Natural killer cell treated with Interleukin-12 subunit alpha and Interleukin-12 subunit beta and Interleukin-15 and Interleukin-18, amount 100 ng/mL, for 72 hours (primary cell): ENCODE results near the gene GMNC. TPM values are rescaled to one million over a fixed set of nuclear protein-coding genes. Genes with fewer than 3 reads are reported as not detected.

Experiments
- ATAC-seq, 2 donors: fragments of 150-1000 bp; cut with Tn5 transposase in 1 of 2; sonication (Bioruptor Pico), chemical (Tn5 transposase) in 1 of 2; 2 replicates each; pipeline ENCODE4 v1.10.0; 2021
- DNase-seq: peaks from one replicate; pipeline ENCODE4 v3.0.0; 2022; ENCODE audit warnings: low spot score
- H3K27ac Mint-ChIP-seq, 2 donors: 1 replicate in 1 of 2; 2 replicates in 1 of 2; pipeline ENCODE4 v1.8.0; 2022; ENCODE audit warnings: mixed read lengths in 2 of 2, mild to moderate bottlenecking in 1 of 2, moderate library complexity in 1 of 2
- H3K27me3 Mint-ChIP-seq, 2 donors: 1 replicate in 1 of 2; 2 replicates in 1 of 2; pipeline ENCODE4 v1.8.0; 2022; ENCODE audit warnings: mixed read lengths in 2 of 2
- H3K36me3 Mint-ChIP-seq: one replicate; pipeline ENCODE4 v1.8.0; 2022; ENCODE audit warnings: mixed read lengths
- H3K4me1 Mint-ChIP-seq, 2 donors: 1 replicate in 1 of 2; 2 replicates in 1 of 2; pipeline ENCODE4 v1.8.0; 2022; ENCODE audit warnings: low read depth in 2 of 2, mixed read lengths in 2 of 2, mild to moderate bottlenecking in 1 of 2
- H3K4me3 Mint-ChIP-seq: one replicate; pipeline ENCODE4 v1.8.0; 2022; ENCODE audit warnings: mixed read lengths
- H3K9me3 Mint-ChIP-seq: 2 replicates; pipeline ENCODE4 v1.8.0; 2022; ENCODE audit warnings: mixed read lengths
- total RNA-seq, 2 donors: library from RNA; stranded (reverse); gene quantifications; one replicate each; pipeline ENCODE4 v1.2.3, GENCODE V29; 2022

The GMNC gene
- total RNA-seq, 2 donors from 2014 or later = not detected

- Mint-ChIP-seq H3K36me3 (no peaks in the 10 kb centered on the region), H3K4me1 (no peaks in the 10 kb centered on the region), H3K4me3 (no peak overlapping the region), H3K9me3 (peaks cover 9% of the 10 kb centered on the region), H3K27ac (no peak overlapping the region), H3K27me3 (no peaks in the 10 kb centered on the region)
- DNase-seq (no peak), ATAC-seq (no peak)
Measured at GRCh38 chr3:190826018-190826417, 36.5 kb downstream of the GMNC start.

- H3K4me3 Mint-ChIP-seq = no peak overlapping the region
- ATAC-seq = no peak
- H3K36me3 Mint-ChIP-seq = no peaks in the 10 kb centered on the region
- DNase-seq = no peak
- no peaks in the 10 kb centered on the region for H3K27me3 Mint-ChIP-seq
- H3K9me3 Mint-ChIP-seq = peaks cover 5% of the 10 kb centered on the region
- no peaks in the 10 kb centered on the region for H3K4me1 Mint-ChIP-seq
- no peak overlapping the region for H3K27ac Mint-ChIP-seq
Measured at GRCh38 chr3:190825386-190826016, 37.0 kb downstream of the GMNC start.

- H3K27ac Mint-ChIP-seq = no peak overlapping the region
- DNase-seq (no peak), ATAC-seq (no peak)
- H3K36me3 Mint-ChIP-seq = no peaks in the 10 kb centered on the region
- H3K4me3 Mint-ChIP-seq = no peak overlapping the region
- H3K27me3 Mint-ChIP-seq = no peaks in the 10 kb centered on the region
- peaks cover 2% of the 10 kb centered on the region for H3K9me3 Mint-ChIP-seq
- H3K4me1 Mint-ChIP-seq = no peaks in the 10 kb centered on the region
Measured at GRCh38 chr3:190811775-190812480, 50.6 kb downstream of the GMNC start.

- Mint-ChIP-seq H3K4me1 (no peaks in the 10 kb centered on the region), H3K4me3 (no peak overlapping the region), H3K27me3 (no peaks in the 10 kb centered on the region), H3K27ac (no peak overlapping the region), H3K36me3 (no peaks in the 10 kb centered on the region), H3K9me3 (no peaks in the 10 kb centered on the region)
- ATAC-seq (no peak), DNase-seq (no peak)
Measured at GRCh38 chr3:190810957-190811356, 51.5 kb downstream of the GMNC start.

GRCh38 chr3:190809351-190809750 is 53.1 kb downstream of the GMNC start:
- no peak overlapping the region for H3K4me3 Mint-ChIP-seq
- DNase-seq (no peak), ATAC-seq (no peak)
- H3K4me1 Mint-ChIP-seq = no peaks in the 10 kb centered on the region
- H3K27me3 Mint-ChIP-seq = no peaks in the 10 kb centered on the region
- no peak overlapping the region for H3K27ac Mint-ChIP-seq
- no peaks in the 10 kb centered on the region for H3K9me3 Mint-ChIP-seq
- H3K36me3 Mint-ChIP-seq = no peaks in the 10 kb centered on the region

- H3K9me3 Mint-ChIP-seq = no peaks in the 10 kb centered on the region
- DNase-seq = no peak
Measured at GRCh38 chr3:190807719-190808375, 54.6 kb downstream of the GMNC start.

More at GRCh38 chr3:190807719-190808375, 54.6 kb downstream of the GMNC start:
- Mint-ChIP-seq H3K36me3 (no peaks in the 10 kb centered on the region), H3K4me1 (no peaks in the 10 kb centered on the region), H3K27ac (no peak overlapping the region), H3K4me3 (no peak overlapping the region), H3K27me3 (no peaks in the 10 kb centered on the region)
- no peak for ATAC-seq
